GM18909 (cell line): Measurements from ENCODE around the gene CD44.

Experiments
- ATAC-seq: cut with Tn5 transposase; IDR thresholded peaks from one replicate; pipeline ENCODE4 v1.9.1; 2021; ENCODE audit warnings: mild to moderate bottlenecking; ENCODE audit not compliant: unreplicated experiment, poor library complexity

The CD44 gene

GRCh38 chr11:35111161-35112055 lies 27.6 kb upstream of the CD44 start:
- ATAC-seq: no peak

DNA sequence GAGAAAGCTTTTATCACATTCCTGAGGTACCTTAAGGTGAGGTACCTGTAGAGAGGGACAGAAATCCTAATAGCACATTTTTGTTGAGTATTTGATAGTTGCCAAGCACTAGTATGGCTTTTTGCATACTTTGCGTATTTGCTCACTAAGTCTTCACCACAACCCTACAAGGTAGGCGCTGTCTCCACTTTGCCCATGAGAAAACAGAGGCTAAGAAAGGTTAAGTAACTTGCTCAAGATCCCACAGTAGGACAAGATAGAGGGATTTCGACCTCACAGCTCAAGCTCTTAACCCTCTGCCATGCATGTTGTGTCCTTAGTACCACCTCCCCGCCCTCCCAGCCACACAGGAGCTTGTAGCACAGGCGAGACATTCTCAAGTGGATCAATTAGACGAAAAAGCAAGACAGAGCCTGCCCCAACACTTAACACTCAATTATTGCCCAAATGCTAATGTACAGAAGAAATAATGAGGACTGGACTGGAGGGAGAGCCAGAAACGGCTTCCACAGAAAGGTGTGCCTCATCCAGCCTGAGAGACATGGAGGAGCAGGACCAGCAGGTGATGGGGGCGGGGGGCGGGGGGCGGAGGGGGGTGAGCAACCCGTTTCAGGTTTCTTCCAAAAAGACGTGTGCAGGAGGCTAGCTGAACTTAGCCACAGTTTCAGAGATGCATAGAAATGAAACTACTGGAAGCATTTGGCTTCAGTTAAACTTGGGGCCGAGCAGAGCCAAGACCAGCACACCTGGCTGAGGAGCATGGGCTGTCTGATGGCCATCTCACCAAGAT lies 26.7 kb upstream of the CD44 start:
- no peak for ATAC-seq

- ATAC-seq: no peak
Measured at GRCh38 chr11:35112846-35113105, 26.2 kb upstream of the CD44 start.

- peak; percentile 40 for ATAC-seq
Measured at GRCh38 chr11:35114906-35115687, 23.9 kb upstream of the CD44 start.

- no peak for ATAC-seq
Measured at GRCh38 chr11:35115688-35116030, 23.3 kb upstream of the CD44 start.

DNA sequence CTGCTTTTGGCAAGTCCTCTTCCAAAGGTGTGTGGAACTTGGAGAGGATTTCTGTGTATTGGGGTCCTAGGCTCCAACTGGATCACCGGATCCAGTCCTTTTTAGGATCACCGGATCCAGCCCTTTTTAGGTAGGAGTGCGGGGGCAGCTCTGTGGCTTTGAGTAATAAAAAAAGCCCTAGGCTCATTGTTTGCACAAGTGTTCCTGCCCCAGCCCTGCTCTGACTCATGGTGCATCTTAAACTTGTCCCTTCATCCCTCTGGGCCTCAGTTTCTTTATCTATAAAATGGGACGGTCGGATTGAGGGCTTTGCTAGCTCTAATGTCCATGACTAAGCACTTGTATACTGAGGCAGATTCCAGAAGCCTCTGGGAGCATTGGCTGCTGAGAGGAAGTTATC lies 22.7 kb upstream of the CD44 start:
- no peak for ATAC-seq

DNA sequence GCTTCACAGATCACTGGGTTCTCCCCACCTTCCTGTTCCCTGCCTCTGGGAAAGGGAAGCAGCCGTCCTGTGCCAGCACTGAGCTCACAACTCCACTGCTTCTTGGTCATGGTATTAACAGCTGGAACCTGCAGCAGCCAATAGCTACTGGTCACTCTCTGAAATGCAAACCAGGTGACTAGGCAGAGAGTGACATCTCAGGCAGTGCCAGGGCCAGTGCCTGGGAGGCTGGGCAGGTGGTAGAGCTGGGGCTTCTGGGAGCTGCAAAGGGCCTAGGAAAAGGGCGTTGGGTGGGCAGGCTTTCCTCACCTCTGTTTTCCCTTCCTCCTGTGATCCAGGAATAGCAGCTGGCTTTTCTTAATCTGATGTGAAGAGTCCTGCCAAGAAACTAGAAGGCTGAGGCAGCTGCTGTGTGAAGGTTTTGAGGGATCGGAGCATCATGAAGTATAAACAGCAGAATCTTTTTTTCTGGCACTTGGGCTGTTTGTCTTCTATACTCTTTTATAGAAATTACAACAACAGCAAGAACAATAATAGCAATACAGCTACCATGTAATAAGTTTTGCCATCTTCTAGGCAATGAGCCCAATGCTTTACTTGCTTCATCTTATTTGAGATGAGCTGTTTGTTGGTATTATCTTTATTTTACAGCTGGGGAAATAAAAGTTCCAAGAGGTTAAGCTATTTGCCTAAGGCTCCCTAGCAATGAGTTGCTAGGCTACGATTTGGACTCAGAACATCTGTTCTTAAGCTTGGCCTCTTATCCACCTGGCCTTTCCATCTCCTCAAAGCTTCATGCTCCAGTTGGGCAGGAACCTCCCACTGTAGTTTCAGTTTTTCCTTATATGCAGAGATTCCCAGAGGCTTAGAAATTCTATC lies 22.0 kb upstream of the CD44 start:
- ATAC-seq: no peak

GRCh38 chr11:35118906-35119305 lies 20.1 kb upstream of the CD44 start:
- peak; percentile 72 for ATAC-seq

- ATAC-seq: peak; percentile 32
Measured at GRCh38 chr11:35121326-35121865, 17.6 kb upstream of the CD44 start.

DNA sequence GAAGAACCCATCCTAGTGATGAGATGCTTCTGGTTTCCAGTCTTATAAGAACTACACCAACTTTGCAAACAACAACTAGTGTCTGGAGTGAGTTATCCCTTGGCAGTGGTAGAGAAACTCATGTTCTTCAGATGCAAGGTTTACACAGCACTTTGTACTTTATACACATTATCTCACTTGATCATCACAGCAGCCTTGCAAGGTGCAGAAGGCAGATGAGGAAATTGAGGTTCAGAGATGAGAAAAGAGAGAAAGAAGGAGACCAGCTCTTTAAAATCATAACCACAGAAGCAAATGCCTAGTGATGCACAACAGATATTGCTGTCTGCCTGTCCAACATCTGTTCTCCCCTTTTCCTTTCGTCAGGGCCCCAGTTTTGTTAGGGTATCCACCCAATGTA lies 16.7 kb upstream of the CD44 start:
- no peak for ATAC-seq

DNA sequence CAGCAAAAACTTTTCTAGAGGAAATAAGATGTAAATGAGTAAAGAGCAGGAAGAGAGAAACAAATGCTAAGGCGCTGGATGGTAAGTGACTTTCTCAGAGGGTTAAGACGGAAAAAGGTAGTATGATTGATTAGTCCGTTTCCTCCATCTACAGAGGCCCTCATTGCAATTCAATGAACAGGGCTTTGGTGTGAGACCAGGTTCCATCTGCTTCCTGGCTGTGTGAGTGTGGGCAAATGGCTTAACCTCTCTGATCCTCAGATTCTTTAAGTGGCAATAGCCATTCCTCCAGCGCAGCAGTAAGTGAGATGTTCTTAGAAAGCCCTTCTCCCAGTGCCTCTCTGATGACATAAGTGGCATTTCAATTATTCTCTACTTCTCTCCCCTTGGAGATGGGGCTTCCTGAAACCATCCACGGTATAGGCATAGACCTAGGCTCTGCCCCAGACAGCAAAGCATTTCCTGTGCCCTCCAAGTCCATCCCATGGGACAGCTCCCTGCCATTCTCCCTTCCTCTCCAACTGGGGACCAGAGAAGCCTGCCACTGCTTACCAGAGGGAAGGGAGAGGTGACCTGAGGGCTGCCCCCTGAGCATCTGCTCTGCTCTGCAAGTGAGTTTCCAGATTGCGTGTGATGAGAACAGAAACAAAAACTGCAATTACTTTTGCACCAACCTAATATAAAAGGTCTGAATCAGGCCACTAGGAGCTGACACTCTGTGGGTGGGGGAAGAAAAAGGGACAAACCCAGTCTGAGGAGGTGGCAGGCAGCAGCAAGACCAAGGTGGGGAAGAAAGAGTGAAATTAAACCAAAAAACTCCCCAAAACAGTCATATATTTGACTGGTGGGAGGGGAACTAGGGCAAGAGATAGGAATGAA lies 12.7 kb upstream of the CD44 start:
- peak; percentile 68 for ATAC-seq

- no peak for ATAC-seq
Measured at GRCh38 chr11:35126879-35127581, 11.9 kb upstream of the CD44 start.

DNA sequence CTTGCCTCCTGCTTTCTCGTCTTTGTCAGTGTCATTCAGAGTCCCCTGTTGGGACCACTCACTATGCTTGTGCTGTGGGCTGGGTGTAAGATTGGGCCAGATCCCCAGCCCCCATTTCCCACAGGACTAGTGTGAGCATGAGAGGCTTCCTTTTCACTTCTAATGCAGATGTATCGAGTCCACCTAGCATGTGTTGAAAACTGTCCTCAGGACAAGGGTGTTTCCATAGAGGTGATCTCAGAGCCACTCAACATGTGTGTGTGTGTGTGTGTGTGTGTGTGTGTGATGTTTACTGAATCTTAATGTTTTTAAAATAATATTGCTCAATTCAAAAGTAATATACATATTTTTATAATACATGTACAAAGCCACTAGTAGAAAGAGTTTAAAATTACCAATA lies 11.4 kb upstream of the CD44 start:
- ATAC-seq: no peak

GRCh38 chr11:35131094-35131493 lies 7.9 kb upstream of the CD44 start:
- no peak for ATAC-seq

- ATAC-seq: no peak
Measured at GRCh38 chr11:35131886-35132285, 7.1 kb upstream of the CD44 start.

GRCh38 chr11:35133656-35134055 lies 5.3 kb upstream of the CD44 start:
- no peak for ATAC-seq

DNA sequence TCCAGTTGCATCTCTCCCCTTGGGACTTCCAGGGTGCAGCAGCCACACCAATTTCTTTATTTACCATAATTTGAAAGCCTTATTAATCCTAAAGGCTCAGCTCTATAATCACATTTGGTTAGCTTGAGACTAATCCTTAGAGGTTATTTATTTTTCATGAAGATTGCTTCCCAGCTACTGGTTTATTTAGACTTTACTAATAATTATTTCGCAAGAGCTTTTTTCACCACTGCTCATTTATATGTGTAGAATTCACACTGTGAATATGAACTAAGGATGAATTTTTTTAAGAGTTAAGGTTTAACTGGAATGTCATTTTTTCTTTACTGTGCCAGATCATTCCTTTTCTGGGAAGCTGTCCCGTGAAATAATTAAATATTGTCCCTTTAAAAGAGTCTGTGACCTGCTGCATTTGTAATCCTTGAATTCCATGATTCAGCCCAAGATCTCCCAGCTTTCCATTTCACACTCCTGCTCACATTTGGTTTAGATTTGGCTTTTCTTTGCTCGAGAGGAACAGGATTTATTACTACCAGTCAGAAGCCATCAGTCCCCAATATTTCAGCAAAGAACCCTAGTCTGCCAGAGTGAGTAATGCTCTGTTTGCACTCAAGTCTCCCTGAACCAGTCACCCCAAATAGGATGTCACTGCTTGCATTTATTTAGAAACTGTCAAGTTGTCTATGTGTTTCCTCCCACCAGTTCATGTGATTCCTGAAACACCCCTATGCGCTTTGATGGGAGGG lies 4.4 kb upstream of the CD44 start:
- ATAC-seq: no peak

- ATAC-seq: no peak
Measured at GRCh38 chr11:35135222-35135621, 3.7 kb upstream of the CD44 start.
